ENCODE results near the gene KRTCAP3. TPM values are rescaled to one million over a fixed set of nuclear protein-coding genes. Genes with fewer than 3 reads are reported as not detected.

KRTCAP3 gene
- total and polyA plus RNA-seq, 2 donors (not counting 3 experiments of a cell fraction or from before 2014, with no cell fraction given) = 2.1 to 4.0 TPM

GRCh38 chr2:27446057-27446456 lies 3.9 kb downstream of the KRTCAP3 start:
- Histone ChIP-seq H3K27me3 (ENCODE audit: control insufficient read depth in 2 of 2, insufficient read depth in 2 of 2, low read length in 2 of 2) (no peaks in the 10 kb centered on the region), H3K4me1 (ENCODE audit: control insufficient read depth, extremely low read depth, insufficient read depth, low read length) (no peaks in the 10 kb centered on the region), H3K27ac (ENCODE audit: insufficient read depth, low read depth, low read length) (no peak overlapping the region), H3K9me3 (replicated peaks; ENCODE audit: control insufficient read depth, insufficient read depth, low read length) (no peaks in the 10 kb centered on the region), H3K4me2 (ENCODE audit: insufficient read depth, low read length) (no peak overlapping the region), H3K9ac (replicated peaks; ENCODE audit: extremely low read depth, insufficient read depth, low read length) (no peak overlapping the region), H3K36me3 (ENCODE audit: control insufficient read depth in 2 of 2, extremely low read depth in 1 of 2, insufficient read depth in 2 of 2, low read length in 2 of 2) (peaks cover 12 to 38% of the 10 kb centered on the region in 2 experiments), H3K9me1 (replicated peaks; ENCODE audit: control insufficient read depth, extremely low read depth, insufficient read depth, low read length) (no peaks in the 10 kb centered on the region), H3K4me3 (replicated peaks in 1 of 3; ENCODE audit: insufficient read depth in 1 of 3, low read depth in 1 of 3, low read length in 3 of 3) (no peak overlapping the region), H3K79me2 (ENCODE audit: control insufficient read depth, insufficient read depth, low read length) (no peaks in the 10 kb centered on the region), H4K20me1 (replicated peaks; ENCODE audit: control insufficient read depth, extremely low read depth, insufficient read depth, low read length) (no peaks in the 10 kb centered on the region), H2AFZ (ENCODE audit: low read depth, low read length) (no peak overlapping the region)
- POLR2A ChIA-PET = no interaction called here
- DNase-seq (ENCODE audit: low read depth, low spot score) (no peak), FAIRE-seq (no peak)
- dilution Hi-C loops (cut with MboI; ENCODE audit: extremely low pct_ligation_motif_present, low sequenced_read_pairs) (no loop called here), intact Hi-C loops (cut with micrococcal nuclease) (no loop called here)
- TF ChIP-seq CTCF (IDR thresholded peaks at IDR 0.05; ENCODE audit: extremely low read depth in 1 of 2, insufficient read depth in 1 of 2, low read depth in 1 of 2, low read length in 2 of 2) = no peak
- no peak for TF ChIP-seq EZH2 (IDR thresholded peaks at IDR 0.05; ENCODE audit: borderline replicate concordance, low read depth, low read length, severe bottlenecking)
- TF ChIP-seq POLR2AphosphoS5 (IDR thresholded peaks at IDR 0.05; ENCODE audit: insufficient read depth, low read depth, low read length) = no peak
- TF ChIP-seq GATA2 (IDR thresholded peaks at IDR 0.05; ENCODE audit: insufficient read depth, insufficient read length, low read depth, low read length) = no peak
- no peak for TF ChIP-seq FOS (IDR thresholded peaks at IDR 0.05; ENCODE audit: borderline replicate concordance, insufficient read depth, low read length)
- no peak for TF ChIP-seq POLR2A (IDR thresholded peaks at IDR 0.05; ENCODE audit: low read depth, low read length)
- no peak for TF ChIP-seq MYC (IDR thresholded peaks at IDR 0.05; ENCODE audit: low read depth, low read length)
- TF ChIP-seq JUN (IDR thresholded peaks at IDR 0.05; ENCODE audit: borderline replicate concordance, insufficient read depth, insufficient read length, low read depth) = no peak
- TF ChIP-seq MAX (IDR thresholded peaks at IDR 0.05; ENCODE audit: insufficient read depth, insufficient read length) = no peak
- no TSS peak for BruUV-seq (replicated peaks)
- CTCF ChIA-PET = interaction anchor here (1.1 to 1.6 kb wide), 2 partner anchors 15 to 116 kb away, joined by 3 read pairs; no protein-coding TSS in a partner anchor
